GM23338 (cell line): ENCODE measurements around the gene TRIM54. TPM values are rescaled to one million over a fixed set of nuclear protein-coding genes. Genes with fewer than 3 reads are reported as not detected.

ENCODE experiments used
- ATAC-seq: fragments of 200-7000 bp; cut with Tn5 transposase; 3 replicates; pipeline ENCODE4 v1.9.1; 2020
- DNase-seq: peaks from one replicate; pipeline ENCODE4 v3.0.0-alpha.2; 2015; ENCODE audit warnings: low spot score
- H2AFZ ChIP-seq: fragments of 200-600 bp; sonication (generic); 2 replicates; pipeline ENCODE4 v1.8.0; 2016; ENCODE audit warnings: antibody characterized with exemption, mild to moderate bottlenecking, moderate library complexity
- H3F3A ChIP-seq: fragments of 200-600 bp; sonication (generic); replicated peaks from 2 replicates; pipeline ENCODE4 v1.8.0; 2017; ENCODE audit warnings: antibody characterized with exemption, mixed run types, low read depth
- H3K27ac ChIP-seq: fragments of 200-600 bp; sonication (generic); 2 replicates; pipeline ENCODE4 v1.6.1; 2016; ENCODE audit warnings: low read depth
- H3K27me3 ChIP-seq: fragments of 200-600 bp; sonication (generic); 2 replicates; pipeline ENCODE4 v1.8.0; 2016; ENCODE audit warnings: mild to moderate bottlenecking, mixed run types, moderate library complexity; ENCODE audit not compliant: insufficient read depth
- H3K36me3 ChIP-seq: fragments of 200-600 bp; sonication (generic); 2 replicates; pipeline ENCODE4 v1.8.0; 2016; ENCODE audit warnings: mild to moderate bottlenecking; ENCODE audit not compliant: insufficient read depth
- H3K4me1 ChIP-seq: fragments of 200-600 bp; sonication (generic); 2 replicates; pipeline ENCODE4 v1.8.0; 2016; ENCODE audit warnings: mild to moderate bottlenecking, moderate library complexity; ENCODE audit not compliant: insufficient read depth
- H3K4me2 ChIP-seq: fragments of 200-600 bp; sonication (generic); 2 replicates; pipeline ENCODE4 v1.7.1; 2017; ENCODE audit warnings: mixed run types
- H3K4me3 ChIP-seq: fragments of 200-600 bp; sonication (generic); 2 replicates; pipeline ENCODE4 v1.6.1; 2016; ENCODE audit warnings: mixed run types
- H3K79me2 ChIP-seq: fragments of 200-600 bp; sonication (generic); replicated peaks from 2 replicates; pipeline ENCODE4 v1.8.0; 2017; ENCODE audit warnings: mild to moderate bottlenecking; ENCODE audit not compliant: insufficient read depth
- H3K9me2 ChIP-seq: fragments of 200-600 bp; sonication (generic); 2 replicates; pipeline ENCODE4 v1.8.0; 2017; ENCODE audit not compliant: insufficient read depth
- H4K20me1 ChIP-seq: fragments of 200-600 bp; sonication (generic); replicated peaks from 2 replicates; pipeline ENCODE4 v1.8.0; 2017; ENCODE audit warnings: mild to moderate bottlenecking; ENCODE audit not compliant: insufficient read depth
- H3K27ac Mint-ChIP-seq: 2 replicates; pipeline ENCODE4 v1.8.0; 2020; ENCODE audit warnings: inconsistent platforms, mild to moderate bottlenecking, moderate library complexity, mixed read lengths
- H3K27me3 Mint-ChIP-seq: 3 replicates; pipeline ENCODE4 v1.8.0; 2022; ENCODE audit warnings: low read depth, mild to moderate bottlenecking, moderate library complexity, mixed read lengths, inconsistent platforms; ENCODE audit not compliant: insufficient read depth, poor library complexity
- H3K36me3 Mint-ChIP-seq: 3 replicates; pipeline ENCODE4 v1.8.0; 2021; ENCODE audit warnings: low read depth, mild to moderate bottlenecking, inconsistent platforms, moderate library complexity, mixed read lengths
- H3K4me1 Mint-ChIP-seq: 3 replicates; pipeline ENCODE4 v1.8.0; 2020; ENCODE audit warnings: mild to moderate bottlenecking, inconsistent platforms, mixed read lengths
- H3K4me3 Mint-ChIP-seq: 3 replicates; pipeline ENCODE4 v1.8.0; 2021; ENCODE audit warnings: moderate library complexity, mild to moderate bottlenecking, inconsistent platforms, mixed read lengths
- H3K9me3 Mint-ChIP-seq: 3 replicates; pipeline ENCODE4 v1.8.0; 2020; ENCODE audit warnings: moderate library complexity, mild to moderate bottlenecking, inconsistent platforms, mixed read lengths
- CREB1 ChIP-seq: fragments of 250-450 bp; sonication (Bioruptor Pico); IDR thresholded peaks from 2 replicates; pipeline ENCODE4 v1.5.0; 2020; ENCODE audit warnings: low read depth, mild to moderate bottlenecking, moderate library complexity
- EZH2 ChIP-seq: fragments of 200-600 bp; sonication (generic); IDR thresholded peaks from one replicate; pipeline ENCODE4 v1.8.0; 2017; ENCODE audit warnings: antibody characterized with exemption, mild to moderate bottlenecking, low read depth; ENCODE audit not compliant: unreplicated experiment
- EZH2phosphoT487 ChIP-seq: fragments of 200-600 bp; sonication (generic); IDR thresholded peaks from one replicate; pipeline ENCODE4 v1.8.1; 2018; ENCODE audit warnings: antibody characterized with exemption; ENCODE audit not compliant: unreplicated experiment
- NANOG ChIP-seq: IDR thresholded peaks from 2 replicates; pipeline ENCODE4 v1.6.1; 2016; ENCODE audit warnings: antibody characterized with exemption, borderline replicate concordance
- STAT1 ChIP-seq: IDR thresholded peaks from one replicate; pipeline ENCODE4 v1.6.1; 2016; ENCODE audit warnings: antibody characterized with exemption; ENCODE audit not compliant: unreplicated experiment
- ZNF114 ChIP-seq: fragments of 250-450 bp; sonication (Bioruptor Pico); IDR thresholded peaks from 2 replicates; pipeline ENCODE4 v1.5.0; 2020; ENCODE audit warnings: mild to moderate bottlenecking, moderate library complexity
- ZNF331 ChIP-seq: fragments of 250-450 bp; sonication (Bioruptor Pico); IDR thresholded peaks from 2 replicates; pipeline ENCODE4 v1.5.0; 2020; ENCODE audit warnings: low read depth, mild to moderate bottlenecking, moderate library complexity
- polyA plus RNA-seq: library from polyadenylated mRNA; unstranded; fragments of >200 nt; fragmentation: Nextera tagmentation; extraction: Ambion mirVana; gene quantifications from 2 replicates; pipeline ENCODE4 v1.2.1, GENCODE V29; 2016
- total RNA-seq: library from RNA; depleted of rRNA; stranded (reverse); fragments of >200 nt; shearing (Covaris generic); gene quantifications from 2 replicates; pipeline ENCODE4 v1.2.3, GENCODE V29; 2014
- TF ChIP-seq, protein P1 (sequence below): IDR thresholded peaks from one replicate; pipeline ENCODE4 v1.6.1; 2018; ENCODE audit warnings: antibody characterized with exemption; ENCODE audit not compliant: unreplicated experiment
- TF ChIP-seq, protein P2 (sequence below): fragments of 250-450 bp; sonication (Bioruptor Pico); IDR thresholded peaks from 2 replicates; pipeline ENCODE4 v1.5.0; 2020; ENCODE audit warnings: mild to moderate bottlenecking, moderate library complexity

TRIM54 gene
- total and polyA plus RNA-seq, 2 experiments from 2014 or later, result 1.6 to 3.3 TPM

DNA sequence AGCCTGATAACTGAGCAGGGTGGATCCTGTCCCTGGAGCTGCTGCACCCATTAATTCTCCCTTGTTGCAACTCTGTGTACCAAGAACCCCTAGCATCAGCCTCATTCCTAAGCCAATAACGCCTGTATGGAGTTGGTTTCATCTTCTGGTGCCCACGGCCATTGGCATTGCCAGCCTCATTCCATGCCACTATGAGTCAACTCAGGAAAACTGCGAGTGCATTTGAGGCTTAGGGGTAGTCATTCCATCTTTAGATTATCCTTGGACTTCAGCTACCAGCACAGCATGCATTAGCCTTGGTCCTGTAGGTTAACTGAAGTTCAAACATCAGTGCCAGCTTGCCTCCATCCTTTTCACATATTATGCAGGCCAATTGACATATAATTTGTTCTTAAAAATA is 1.4 kb upstream of the TRIM54 start (continued):
- TF ChIP-seq, protein P1, sequence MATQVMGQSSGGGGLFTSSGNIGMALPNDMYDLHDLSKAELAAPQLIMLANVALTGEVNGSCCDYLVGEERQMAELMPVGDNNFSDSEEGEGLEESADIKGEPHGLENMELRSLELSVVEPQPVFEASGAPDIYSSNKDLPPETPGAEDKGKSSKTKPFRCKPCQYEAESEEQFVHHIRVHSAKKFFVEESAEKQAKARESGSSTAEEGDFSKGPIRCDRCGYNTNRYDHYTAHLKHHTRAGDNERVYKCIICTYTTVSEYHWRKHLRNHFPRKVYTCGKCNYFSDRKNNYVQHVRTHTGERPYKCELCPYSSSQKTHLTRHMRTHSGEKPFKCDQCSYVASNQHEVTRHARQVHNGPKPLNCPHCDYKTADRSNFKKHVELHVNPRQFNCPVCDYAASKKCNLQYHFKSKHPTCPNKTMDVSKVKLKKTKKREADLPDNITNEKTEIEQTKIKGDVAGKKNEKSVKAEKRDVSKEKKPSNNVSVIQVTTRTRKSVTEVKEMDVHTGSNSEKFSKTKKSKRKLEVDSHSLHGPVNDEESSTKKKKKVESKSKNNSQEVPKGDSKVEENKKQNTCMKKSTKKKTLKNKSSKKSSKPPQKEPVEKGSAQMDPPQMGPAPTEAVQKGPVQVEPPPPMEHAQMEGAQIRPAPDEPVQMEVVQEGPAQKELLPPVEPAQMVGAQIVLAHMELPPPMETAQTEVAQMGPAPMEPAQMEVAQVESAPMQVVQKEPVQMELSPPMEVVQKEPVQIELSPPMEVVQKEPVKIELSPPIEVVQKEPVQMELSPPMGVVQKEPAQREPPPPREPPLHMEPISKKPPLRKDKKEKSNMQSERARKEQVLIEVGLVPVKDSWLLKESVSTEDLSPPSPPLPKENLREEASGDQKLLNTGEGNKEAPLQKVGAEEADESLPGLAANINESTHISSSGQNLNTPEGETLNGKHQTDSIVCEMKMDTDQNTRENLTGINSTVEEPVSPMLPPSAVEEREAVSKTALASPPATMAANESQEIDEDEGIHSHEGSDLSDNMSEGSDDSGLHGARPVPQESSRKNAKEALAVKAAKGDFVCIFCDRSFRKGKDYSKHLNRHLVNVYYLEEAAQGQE, result no peak
- TF ChIP-seq NANOG, result no peak

DNA sequence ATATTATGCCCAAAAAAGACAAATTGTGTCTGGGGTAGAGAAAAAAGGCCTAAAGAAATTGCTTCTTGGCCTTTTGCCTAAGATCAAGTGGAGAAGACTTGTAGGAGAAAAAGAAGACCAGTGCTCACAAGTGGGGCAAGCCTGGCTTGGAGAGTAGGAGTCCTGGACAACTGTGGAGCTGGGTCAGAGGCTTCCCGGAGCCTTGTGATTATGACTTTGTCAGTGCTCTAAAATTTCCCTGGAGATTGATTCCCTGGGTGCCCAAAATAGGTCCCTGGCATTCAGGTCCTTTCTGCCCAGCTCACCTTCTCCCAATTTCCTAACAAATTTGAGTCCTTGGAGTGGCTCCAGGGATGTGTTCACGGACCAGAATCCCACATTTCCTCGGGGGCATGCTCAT is 787 bp upstream of the TRIM54 start:
- H3K79me2 ChIP-seq, result no peaks in the 10 kb centered on the region
- peak overlapping the region; percentile 76; the same call in 1 of the 2 replicates for H3K4me2 ChIP-seq
- Mint-ChIP-seq H3K27me3 (peaks cover 21% of the 10 kb centered on the region), H3K4me1 (peaks cover 40% of the 10 kb centered on the region), H3K4me3 (0 out of 3 replicates have a peak overlapping the region, but pooled peaks have one; percentile 63), H3K9me3 (no peaks in the 10 kb centered on the region), H3K27ac (no peak overlapping the region), H3K36me3 (no peaks in the 10 kb centered on the region)
- peaks cover 27% of the 10 kb centered on the region for H3K4me1 ChIP-seq
- no peak for ATAC-seq
- H3K36me3 ChIP-seq, result no peaks in the 10 kb centered on the region
- H3K27me3 ChIP-seq, result no peaks in the 10 kb centered on the region
- peaks cover 9% of the 10 kb centered on the region for H3F3A ChIP-seq
- H2AFZ ChIP-seq, result peak overlapping the region; percentile 97; the same call in 1 of the 2 replicates
- no peak overlapping the region for H3K27ac ChIP-seq
- TF ChIP-seq ZNF114 (no peak), EZH2phosphoT487 (no peak), NANOG (no peak), CREB1 (CRISPR knock-in tag) (no peak), ZNF331 (CRISPR knock-in tag) (no peak), STAT1 (no peak), EZH2 (no peak)
- TF ChIP-seq, protein P1, result no peak
- TF ChIP-seq, protein P2, sequence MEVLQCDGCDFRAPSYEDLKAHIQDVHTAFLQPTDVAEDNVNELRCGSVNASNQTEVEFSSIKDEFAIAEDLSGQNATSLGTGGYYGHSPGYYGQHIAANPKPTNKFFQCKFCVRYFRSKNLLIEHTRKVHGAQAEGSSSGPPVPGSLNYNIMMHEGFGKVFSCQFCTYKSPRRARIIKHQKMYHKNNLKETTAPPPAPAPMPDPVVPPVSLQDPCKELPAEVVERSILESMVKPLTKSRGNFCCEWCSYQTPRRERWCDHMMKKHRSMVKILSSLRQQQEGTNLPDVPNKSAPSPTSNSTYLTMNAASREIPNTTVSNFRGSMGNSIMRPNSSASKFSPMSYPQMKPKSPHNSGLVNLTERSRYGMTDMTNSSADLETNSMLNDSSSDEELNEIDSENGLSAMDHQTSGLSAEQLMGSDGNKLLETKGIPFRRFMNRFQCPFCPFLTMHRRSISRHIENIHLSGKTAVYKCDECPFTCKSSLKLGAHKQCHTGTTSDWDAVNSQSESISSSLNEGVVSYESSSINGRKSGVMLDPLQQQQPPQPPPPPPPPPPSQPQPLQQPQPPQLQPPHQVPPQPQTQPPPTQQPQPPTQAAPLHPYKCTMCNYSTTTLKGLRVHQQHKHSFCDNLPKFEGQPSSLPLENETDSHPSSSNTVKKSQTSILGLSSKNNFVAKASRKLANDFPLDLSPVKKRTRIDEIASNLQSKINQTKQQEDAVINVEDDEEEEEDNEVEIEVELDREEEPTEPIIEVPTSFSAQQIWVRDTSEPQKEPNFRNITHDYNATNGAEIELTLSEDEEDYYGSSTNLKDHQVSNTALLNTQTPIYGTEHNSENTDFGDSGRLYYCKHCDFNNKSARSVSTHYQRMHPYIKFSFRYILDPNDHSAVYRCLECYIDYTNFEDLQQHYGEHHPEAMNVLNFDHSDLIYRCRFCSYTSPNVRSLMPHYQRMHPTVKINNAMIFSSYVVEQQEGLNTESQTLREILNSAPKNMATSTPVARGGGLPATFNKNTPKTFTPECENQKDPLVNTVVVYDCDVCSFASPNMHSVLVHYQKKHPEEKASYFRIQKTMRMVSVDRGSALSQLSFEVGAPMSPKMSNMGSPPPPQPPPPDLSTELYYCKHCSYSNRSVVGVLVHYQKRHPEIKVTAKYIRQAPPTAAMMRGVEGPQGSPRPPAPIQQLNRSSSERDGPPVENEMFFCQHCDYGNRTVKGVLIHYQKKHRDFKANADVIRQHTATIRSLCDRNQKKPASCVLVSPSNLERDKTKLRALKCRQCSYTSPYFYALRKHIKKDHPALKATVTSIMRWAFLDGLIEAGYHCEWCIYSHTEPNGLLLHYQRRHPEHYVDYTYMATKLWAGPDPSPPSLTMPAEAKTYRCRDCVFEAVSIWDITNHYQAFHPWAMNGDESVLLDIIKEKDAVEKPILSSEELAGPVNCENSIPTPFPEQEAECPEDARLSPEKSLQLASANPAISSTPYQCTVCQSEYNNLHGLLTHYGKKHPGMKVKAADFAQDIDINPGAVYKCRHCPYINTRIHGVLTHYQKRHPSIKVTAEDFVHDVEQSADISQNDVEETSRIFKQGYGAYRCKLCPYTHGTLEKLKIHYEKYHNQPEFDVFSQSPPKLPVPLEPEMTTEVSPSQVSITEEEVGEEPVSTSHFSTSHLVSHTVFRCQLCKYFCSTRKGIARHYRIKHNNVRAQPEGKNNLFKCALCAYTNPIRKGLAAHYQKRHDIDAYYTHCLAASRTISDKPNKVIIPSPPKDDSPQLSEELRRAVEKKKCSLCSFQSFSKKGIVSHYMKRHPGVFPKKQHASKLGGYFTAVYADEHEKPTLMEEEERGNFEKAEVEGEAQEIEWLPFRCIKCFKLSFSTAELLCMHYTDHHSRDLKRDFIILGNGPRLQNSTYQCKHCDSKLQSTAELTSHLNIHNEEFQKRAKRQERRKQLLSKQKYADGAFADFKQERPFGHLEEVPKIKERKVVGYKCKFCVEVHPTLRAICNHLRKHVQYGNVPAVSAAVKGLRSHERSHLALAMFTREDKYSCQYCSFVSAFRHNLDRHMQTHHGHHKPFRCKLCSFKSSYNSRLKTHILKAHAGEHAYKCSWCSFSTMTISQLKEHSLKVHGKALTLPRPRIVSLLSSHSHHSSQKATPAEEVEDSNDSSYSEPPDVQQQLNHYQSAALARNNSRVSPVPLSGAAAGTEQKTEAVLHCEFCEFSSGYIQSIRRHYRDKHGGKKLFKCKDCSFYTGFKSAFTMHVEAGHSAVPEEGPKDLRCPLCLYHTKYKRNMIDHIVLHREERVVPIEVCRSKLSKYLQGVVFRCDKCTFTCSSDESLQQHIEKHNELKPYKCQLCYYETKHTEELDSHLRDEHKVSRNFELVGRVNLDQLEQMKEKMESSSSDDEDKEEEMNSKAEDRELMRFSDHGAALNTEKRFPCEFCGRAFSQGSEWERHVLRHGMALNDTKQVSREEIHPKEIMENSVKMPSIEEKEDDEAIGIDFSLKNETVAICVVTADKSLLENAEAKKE (CRISPR knock-in tag), result no peak
- H3K4me3 ChIP-seq, result 0 out of 2 replicates have a peak overlapping the region, but pooled peaks have one; percentile 41
- no peak for DNase-seq
- H4K20me1 ChIP-seq, result no peaks in the 10 kb centered on the region
- H3K9me2 ChIP-seq, result peaks cover 4% of the 10 kb centered on the region; the same call in 1 of the 2 replicates
